H1 (cell line): ENCODE results near the gene EIF2S2. TPM values are rescaled to one million over a fixed set of nuclear protein-coding genes. Genes with fewer than 3 reads are reported as not detected.

Experiments used
- HDAC2 ChIP-seq, 2 experiments: fragments of 300-600 bp in 1 of 2; sonication (generic) in 1 of 2; IDR thresholded peaks; 2 replicates each; pipeline ENCODE4 v1.6.1; 2011 to 2012; ENCODE audit warnings: low read depth in 2 of 2, low read length in 2 of 2, mild to moderate bottlenecking in 2 of 2, moderate library complexity in 2 of 2, borderline replicate concordance in 1 of 2, inconsistent platforms in 1 of 2
- KDM5A ChIP-seq: fragments of 200-600 bp; IDR thresholded peaks from 2 replicates; pipeline ENCODE4 v1.7.1; 2012; ENCODE audit warnings: mild to moderate bottlenecking, low read length, inconsistent platforms, mixed read lengths
- RNF2 ChIP-seq: fragments of 200-900, 300-1000 bp; sonication (generic); IDR thresholded peaks from 2 replicates; pipeline ENCODE4 v1.7.1; 2016; ENCODE audit warnings: borderline replicate concordance, low read depth, mild to moderate bottlenecking, antibody characterized with exemption, low read length; ENCODE audit not compliant: poor library complexity, severe bottlenecking; ENCODE audit errors: missing control alignments
- polyA plus RNA-seq, 7 experiments: library from polyadenylated mRNA; depleted of rRNA in 3 of 7; stranded (reverse) in 5 of 7; unstranded in 2 of 7; fragments of >200 nt in 5 of 7; fragments of 200-250 nt in 2 of 7; gene quantifications; 1 replicate in 5 of 7; 2 replicates in 1 of 7; 4 replicates in 1 of 7; pipeline versions ENCODE4 v1.2.1 to v1.2.3, GENCODE V29; 2011 to 2013; ENCODE audit warnings: missing spikeins in 2 of 7, mixed read lengths in 2 of 7
- total RNA-seq: library from RNA; stranded (reverse); fragmentation: NEBNext Ultra II Directional; extraction: Animal tissue kit (Norgen Biotek cat#: 25700); gene quantifications from 2 replicates; pipeline ENCODE4 v1.2.1, GENCODE V29; 2021

The EIF2S2 gene
- total and polyA plus RNA-seq, 2 of the 8 experiments (the other 6 are each of a cell fraction or from before 2014, with no cell fraction given): 59.5 to 142 TPM

GRCh38 chr20:34072778-34073177 is 39.3 kb downstream of the EIF2S2 start (continued):
- TF ChIP-seq RNF2: no peak
- no peak for TF ChIP-seq KDM5A
- no peak for TF ChIP-seq HDAC2 (IDR thresholded peaks at IDR 0.05; ENCODE audit: borderline replicate concordance in 1 of 2, low read depth in 2 of 2, low read length in 2 of 2)
